GM21360 (cell line): ENCODE measurements around the gene GXYLT2.
A peak's percentile ranks its signal among the peaks of the same experiment; 100 is the strongest.

ENCODE experiments used
- ATAC-seq: cut with Tn5 transposase; IDR thresholded peaks from one replicate; pipeline ENCODE4 v1.9.1; 2021; ENCODE audit warnings: mild to moderate bottlenecking, moderate library complexity; ENCODE audit not compliant: unreplicated experiment

GXYLT2 gene, protein sequence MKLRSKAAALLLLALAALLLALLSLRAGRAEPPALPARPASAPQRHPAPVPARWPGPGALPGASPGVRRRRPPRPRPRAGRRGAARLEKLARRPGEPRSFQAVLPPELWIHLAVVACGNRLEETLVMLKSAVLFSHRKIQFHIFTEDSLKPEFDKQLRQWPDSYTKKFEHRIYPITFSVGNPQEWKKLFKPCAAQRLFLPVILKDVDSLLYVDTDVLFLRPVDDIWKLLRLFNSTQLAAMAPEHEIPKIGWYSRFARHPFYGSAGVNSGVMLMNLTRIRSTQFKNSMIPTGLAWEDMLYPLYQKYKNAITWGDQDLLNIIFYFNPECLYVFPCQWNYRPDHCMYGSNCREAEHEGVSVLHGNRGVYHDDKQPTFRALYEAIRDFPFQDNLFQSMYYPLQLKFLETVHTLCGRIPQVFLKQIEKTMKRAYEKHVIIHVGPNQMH

DNA sequence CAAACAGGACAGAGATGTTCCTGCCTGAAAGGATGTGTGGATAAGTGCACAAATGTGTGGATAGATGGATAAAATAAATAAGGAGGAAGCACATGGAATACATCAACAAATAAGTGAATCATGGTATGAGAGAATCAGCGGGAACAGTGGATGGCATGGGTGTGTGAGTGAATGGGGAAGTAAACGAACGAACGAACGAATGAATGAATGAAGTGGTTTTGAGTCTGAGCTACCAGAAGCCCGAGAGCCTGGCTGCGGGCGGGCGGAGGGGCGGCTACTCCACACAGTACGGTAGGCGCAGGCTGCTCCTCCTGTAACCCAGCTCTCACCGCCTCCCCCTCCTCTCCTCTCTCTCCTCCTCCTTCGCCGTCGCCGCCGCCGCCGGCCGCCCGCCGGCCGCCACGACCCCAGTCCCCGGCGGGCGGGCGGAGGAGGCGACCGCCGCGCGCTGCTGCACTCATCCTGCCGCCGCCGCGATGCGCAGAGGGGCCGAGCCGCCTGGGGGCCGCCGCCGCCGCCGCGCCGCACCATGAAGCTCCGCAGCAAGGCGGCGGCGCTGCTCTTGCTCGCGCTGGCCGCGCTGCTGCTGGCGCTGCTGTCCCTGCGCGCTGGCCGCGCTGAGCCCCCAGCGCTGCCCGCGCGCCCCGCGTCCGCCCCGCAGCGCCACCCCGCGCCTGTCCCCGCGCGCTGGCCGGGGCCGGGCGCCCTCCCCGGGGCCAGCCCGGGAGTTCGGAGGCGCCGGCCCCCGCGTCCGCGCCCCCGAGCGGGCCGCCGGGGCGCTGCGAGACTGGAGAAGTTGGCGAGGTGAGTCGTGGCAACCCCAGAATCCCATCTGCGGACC, at the start of gene GXYLT2:
Gene GXYLT2, plus strand, starts transcription at position 342 of the 841 bp plus-strand sequence. Its CDS starts 188 bp downstream, at position 530.
- peak; percentile 71 for ATAC-seq

DNA sequence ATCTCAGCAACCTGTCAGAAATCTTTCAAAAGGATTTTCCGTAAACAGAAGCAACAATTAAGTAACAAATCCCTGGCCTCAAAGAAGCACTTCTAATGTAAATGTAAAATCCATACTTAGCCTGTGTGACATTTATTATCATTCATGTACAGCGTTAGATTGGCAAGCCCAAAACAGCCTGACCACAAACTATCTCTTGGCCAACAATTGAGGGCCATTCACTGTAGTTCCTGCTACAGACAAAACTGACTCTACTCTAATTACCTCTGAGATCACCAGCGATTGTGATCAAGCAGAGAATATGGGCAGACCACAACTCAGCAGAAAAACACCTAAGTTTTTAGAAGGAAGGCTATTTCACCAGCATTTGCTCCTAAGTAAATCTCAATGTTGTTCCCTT, 48.8 kb upstream of the GXYLT2 start:
- no peak for ATAC-seq

DNA sequence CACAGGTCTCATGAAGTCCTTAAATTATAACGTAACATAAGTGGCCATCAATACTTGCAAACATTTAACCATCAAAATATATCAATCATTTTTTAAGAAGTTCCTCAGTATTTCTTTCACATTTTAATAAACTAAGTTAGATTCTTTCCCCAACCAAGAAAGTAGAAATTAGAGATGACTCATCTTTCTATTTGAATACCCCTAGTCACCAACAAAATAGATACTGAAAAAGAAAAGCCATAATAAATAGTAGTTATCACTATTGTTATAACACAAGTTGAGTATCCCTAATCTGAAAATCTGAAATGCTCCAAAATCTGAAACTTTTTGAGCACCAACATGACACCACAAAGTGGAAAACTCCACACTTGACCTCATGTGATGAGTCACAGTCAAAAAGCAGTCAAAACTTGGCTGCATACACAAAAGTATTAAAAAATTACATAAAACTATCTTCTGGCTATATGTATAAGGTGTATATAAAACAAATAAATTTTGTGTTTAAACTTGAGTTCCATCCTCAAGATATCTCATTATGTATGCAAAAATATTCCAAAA, 43.3 kb upstream of the GXYLT2 start:
- ATAC-seq, result peak; percentile 25

DNA sequence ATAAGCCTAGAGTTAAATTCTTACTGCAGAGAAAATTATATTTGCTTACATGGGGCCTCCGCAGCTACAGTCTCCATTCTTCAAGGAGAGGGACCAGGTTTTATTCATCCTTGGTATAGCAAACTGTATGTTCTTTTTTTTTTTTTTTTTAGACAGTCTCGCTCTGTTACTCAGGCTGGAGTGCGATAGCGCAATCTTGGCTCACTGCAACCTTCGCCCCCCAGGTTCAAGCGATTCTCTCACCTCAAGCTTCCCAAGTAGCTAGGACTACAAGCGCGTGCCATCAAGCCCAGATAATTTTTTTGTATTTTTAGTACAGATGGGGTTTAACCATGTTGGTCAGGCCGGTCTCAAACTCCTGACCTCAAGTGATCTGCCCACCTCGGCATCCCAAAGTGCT, 41.7 kb upstream of the GXYLT2 start:
- no peak for ATAC-seq

DNA sequence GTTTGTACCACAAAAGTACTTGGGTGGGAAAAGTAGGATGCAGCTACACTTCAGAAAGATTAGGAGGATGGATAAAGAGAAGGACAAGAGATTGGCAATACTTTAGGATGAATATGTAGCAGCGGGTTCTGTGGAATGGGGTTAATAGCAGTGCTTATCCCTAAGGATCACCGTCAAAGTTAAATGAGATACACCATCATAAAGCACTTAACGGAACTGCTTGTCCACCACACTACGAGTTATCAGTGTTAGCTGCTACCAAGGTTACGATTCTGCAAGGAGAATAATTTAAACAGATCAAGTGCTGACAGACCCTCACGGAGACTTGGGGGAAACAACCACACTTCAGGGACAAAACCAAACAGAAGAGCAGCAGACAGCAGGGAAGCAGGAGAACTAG, 40.6 kb upstream of the GXYLT2 start:
- no peak for ATAC-seq

DNA sequence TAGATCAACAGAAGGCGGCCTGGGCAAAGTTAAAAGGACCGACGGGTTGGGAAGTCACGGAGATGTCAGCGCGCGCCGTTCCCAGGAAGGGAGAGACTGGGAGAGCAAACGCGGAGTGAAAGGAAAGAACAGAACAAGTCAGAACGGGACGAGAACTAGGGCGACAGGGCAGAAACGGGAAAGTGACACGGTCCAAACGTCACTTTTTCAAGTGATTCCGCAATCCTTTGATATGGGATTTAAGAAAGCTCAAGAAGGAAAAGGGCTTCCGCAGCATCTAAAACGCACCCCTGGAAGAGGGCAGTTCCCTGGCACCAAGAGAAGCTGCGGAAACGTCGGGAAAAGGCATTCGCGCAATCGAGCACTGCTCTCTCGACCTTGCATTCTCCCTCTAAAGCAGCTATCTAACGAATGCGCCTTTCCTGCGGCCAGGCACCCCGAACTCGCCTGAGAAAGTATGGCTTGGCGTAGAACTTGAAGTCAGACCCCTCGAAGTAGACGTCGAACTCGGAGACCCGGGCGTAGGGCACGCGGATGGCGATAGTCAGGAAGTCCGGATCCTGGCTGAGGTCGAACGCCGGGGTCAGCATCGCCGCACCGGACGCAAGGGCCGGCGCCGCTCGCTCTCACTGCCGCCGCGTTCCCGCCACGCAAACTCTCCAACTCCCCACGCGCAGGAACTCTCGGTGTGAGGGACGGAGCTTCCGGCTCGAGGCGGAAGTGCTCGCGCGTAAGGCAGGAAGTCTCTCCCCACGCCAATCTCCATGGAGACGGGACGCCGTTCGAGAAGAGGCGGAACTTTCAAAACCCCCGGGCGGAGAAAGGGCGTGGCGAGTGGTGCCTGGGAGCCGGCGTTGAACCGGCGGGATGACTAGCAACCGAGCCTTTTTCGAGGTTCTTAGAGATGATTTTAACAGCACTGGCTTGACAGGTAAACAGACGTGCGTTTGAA, 39.8 kb upstream of the GXYLT2 start, which contains the start of gene SHQ1:
Gene SHQ1, minus strand, starts transcription at position 695 of the 952 bp plus-strand sequence. Its CDS starts 105 bp downstream, at position 590.
- ATAC-seq, result peak; percentile 81

DNA sequence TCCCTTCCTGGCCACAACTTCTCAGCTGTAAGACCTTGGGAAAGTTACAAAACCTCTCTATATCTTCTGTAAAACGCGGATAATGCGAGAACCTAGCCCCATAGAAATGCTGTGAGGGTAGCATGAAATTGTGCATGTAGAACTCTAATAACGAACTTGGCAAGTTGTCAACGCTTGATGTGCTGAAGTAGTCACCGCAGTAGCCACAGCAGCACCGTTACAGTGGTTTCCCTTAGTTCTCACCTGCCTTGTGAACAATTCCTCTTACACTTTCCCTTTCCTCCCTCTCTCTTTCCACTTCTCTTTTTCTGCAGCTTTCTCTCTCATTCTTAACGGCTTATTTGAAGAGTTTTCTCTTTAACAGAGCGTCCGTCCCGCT, 39.2 kb upstream of the GXYLT2 start:
- ATAC-seq, result peak; percentile 48

DNA sequence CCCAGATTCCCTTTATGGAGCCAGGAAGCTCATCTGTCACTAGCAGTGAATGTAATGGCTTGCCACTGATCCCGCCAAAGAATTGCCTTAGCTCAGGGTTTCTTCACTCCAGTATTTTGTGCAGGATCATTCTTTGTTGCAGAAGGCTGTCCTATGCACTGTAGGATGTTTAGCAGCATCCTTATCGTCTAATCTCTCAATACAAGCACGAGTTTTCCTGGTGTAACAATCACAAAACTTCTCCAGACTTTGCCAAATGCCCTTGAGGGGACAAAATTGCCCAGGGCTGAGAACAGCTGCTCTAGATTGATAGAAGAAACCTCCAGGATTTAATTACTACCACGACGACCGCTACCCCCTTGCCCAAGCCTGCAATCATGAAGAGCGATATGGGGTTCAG, 32.8 kb upstream of the GXYLT2 start:
- no peak for ATAC-seq

DNA sequence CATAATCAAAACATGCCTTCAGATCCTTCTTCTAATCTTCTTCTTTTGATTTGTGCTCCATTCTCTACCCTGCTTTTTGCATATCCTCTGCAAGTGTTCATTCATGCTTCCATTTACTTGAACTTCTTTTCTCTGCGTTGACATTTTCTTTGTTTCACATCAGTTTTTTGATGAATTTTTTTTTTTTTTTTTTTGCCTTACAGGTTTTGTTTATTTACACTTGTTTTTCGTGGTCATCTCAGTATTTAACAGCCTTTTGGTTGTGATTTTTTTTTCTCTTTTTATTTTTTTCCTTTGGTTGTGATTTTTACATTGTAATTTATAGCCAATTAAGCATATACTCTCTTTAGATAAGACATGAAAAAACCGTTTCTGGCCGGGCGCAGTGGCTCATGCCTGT, 27.8 kb upstream of the GXYLT2 start:
- ATAC-seq, result no peak

DNA sequence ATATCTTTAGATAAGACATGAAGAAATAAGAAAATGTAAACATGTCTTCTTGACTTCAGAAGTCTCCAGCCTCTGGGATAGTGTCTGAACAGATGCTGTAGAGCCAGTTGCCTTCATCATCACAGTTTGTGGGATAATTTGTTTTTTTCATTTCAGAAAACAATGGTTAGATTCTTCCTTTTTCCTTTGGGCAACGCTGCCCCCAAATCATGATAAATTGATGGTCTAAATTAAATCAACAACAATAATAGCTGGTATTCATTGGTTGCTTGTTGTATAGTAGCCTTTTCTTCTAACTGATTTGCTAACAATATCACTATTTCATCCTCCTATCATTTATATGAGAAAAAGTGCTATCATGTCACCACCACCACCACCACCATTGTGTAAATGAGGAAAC, 27.0 kb upstream of the GXYLT2 start:
- ATAC-seq, result no peak

DNA sequence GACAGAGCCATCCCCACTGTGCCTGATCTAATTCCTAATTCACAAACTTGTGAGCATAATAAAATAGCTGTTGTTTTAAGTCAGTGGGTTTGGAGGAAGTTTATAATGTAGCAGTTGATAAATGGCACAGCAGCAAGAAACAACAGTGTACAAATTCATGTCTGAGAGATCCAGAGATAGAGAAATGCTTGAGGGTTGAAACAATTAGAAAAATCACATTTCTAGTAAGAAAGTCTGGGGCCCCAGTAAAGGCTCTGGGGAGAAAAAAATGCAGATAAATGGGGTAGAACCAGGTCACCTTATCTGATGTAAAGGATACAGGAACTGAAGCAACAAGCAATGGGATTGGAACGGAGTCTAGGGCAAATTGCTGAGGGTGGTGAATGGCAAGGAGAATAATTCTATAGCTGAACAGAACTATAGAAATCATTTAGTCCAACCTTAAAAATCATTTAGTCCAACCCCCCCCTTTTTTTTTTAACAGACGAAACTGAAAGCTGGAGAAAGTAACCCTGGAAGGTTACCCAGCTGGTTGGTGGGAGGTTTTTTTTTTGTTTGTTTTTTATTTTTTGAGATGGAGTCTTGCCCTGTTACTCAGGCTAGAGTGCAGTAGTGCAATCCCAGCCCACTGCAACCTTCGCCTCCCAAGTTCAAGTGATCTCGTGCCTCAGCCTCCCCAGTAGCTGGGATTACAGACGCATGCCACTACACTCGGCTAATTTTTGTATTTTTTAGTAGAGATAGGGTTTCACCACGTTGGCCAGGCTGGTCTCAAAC, 25.3 kb upstream of the GXYLT2 start:
- no peak for ATAC-seq

DNA sequence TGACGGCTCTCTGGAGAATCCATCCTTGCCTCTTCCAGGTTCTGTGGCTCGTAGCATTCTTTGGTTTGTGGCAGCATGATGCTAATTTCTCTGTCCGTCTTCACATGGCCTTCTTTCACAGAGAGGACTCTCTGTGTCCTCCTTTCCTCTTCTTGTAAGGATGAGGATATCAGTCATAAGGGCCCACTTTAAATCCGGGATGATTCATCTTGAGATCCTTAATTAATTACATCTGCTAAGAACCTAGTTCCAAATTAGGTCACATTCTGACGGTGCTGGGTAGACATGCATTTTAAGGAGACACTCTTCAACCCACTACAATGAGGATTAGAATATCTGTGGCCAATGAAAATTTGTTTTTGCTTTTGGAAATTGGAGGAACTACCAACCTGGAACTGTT, 15.7 kb upstream of the GXYLT2 start:
- ATAC-seq, result no peak

DNA sequence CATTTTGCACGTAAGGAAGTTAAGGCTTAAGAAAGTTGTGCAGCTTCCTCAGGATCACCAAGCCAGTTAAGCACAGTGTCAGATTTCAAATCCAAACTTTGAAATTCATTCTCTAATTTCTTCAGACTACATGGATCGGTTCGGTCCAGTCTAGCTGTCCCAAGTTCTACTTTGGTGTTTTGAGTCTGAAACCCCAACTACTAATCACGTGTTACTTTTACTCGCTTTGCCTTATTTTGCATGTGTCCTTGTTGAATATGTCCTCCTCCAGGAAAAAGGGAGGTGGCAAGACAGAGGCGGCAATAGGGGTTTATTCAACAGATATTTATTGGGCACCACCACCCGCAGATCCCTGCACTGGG, 522 bp upstream of the GXYLT2 start:
- ATAC-seq, result no peak

DNA sequence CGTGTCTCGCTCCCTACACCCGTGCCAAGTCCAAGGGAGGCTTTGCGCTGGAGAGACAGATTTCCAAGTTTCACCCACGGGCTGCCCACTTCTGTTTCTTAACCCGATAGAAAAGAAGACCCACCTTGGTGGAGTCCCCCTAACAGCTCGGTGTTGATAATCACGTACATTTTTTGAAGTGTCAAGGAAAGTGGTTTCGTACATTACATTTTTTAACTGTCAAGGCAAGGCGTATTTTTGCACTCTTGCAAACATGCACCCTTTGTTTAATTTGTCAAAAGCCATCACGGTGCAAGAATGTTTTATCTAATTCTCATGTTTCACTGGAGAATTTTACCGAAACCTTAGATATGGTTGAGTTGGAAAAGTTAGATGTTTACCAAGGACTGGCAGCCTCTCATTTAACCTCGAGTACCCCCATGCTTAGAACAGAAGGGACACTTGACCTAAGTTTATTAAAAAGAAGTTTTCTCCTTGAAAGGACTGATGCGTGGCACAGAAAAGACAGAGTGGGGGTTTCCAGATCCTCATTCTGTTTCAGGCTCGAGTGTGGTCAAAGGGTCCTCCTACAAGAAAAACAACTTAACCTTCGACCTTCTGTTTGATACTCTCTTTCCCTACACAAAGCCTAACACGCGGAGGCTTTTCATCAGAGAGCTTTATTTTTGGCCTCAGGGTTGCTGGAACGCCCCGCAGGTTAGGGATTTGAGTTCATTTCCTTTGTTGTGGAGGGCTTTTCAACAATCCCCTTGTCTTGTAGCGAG, 882 bp downstream of the GXYLT2 start:
- ATAC-seq, result no peak

DNA sequence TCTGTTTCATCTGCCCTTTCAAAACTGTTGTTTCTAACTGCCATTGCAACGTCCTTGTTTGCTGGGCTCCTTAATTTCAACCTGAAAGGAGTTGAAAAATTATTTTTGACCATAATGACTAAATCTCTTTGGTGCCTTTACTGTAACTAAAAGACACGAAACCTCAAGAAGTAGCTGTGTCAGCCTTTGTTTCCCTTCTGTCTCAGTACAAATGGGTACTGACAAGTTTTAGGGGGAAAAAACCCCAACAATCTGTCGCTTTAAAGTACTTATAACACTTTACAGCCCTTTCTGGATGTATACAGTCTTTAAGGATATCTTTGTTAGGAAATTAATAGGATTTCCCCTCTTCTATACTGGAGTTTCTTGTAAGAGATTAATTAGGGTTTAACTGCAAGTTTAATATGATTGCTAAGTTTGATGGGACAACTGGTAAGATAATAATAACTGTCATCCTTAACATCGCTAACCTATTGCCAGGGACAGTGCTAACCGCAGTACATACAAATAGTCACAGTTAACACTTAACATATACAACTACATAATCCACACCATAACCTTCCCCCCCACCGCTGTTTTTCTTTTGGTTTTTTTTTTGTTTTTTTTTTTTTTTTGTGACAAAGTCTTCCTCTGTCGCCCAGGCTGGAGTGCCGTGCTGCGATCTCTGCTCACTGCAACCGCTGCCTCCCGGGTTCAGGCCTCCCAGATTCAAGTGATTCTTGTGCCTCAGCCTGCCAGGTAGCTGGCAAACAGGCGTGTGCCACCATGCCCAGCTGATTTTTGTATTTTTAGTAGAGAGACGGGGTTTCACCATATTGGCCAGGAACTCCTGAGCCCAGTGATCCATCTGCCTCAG, 1.7 kb downstream of the GXYLT2 start:
- no peak for ATAC-seq

DNA sequence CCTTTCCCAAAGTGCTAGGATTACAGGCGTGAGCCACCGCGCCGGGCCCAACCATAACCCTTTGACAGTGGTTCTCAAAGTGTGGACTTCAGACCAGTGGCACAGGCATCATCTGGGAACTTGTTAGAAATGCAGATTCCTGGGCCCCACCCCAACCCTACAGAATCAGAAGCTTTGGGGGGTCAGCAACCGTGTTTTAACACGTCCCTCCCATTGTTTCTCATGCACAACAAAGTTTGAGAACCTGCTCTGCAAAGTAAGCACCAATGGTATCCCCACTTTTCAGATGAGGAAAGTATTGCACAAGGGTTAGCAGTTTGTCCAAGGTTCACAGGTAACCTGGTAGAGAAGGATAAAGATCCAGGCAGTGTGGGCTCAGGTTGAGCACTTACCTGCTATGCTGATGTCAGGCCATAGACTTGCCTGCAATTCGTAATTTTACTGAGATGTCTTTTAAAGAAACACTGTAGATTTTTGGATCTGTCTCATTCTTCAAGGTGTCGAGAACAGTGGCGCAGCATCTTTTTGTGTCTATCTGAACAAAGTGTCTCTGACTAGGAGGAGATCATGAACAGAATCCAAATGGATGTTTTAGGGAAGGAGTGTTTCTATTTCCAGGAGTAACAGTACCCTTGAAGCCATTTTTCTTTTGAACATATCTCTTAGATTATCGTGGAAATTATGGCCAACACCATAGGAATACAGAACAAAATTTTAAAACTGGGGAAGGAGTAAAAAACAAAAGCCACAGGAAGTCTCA, 2.5 kb downstream of the GXYLT2 start:
- no peak for ATAC-seq

DNA sequence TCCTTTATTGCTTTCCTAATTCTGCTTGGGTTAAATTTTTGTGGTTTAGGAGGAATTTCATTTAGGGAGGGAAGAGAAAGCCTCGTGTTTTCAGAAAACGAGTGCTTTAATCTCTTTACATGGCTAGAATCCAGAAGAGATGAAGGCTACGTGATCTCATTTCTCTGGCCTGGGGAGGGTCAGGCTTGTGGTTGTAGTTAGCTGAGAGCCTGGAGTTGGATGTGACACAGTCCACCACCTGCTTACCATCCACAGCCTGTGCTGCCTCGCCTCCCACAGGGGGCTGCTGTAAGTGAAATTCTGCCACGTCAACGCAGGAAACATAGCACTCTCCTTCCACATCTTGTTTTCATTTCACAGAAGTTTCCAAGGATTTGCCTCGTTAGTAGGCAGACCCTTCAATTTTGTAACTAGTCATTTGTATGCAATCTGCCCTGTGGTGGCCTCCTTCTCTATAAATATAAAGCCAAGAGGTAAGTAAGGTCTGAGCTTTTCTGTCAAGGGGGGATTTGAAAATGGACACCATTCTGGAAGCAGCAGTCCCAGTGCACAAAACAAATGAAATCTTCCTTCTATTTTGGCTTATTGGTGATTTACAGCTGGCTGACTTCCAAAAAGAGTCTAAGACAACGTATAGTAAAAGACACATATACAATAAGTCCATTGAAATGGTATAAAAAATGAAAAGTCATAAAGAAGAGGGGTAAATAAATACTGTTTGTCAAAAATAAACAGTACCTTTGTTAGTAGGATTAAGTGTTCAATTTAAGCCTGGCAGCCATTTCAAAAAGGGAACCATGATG, 3.4 kb downstream of the GXYLT2 start:
- ATAC-seq, result no peak
